ENCODE results near the gene AKAP3. TPM values are rescaled to one million over a fixed set of nuclear protein-coding genes. Genes with fewer than 3 reads are reported as not detected.

AKAP3 gene
- total RNA-seq (1 to 10 TPM; 1.1 to 2.4 TPM), polyA plus RNA-seq (1 to 10 TPM in 1 of 2 donors, under 1 TPM in 1; 0.57 to 1.2 TPM)
- long read RNA-seq, donor 1 = 0 reads
- long read RNA-seq, donor 2, partial matches to known transcripts = 7 of 17 reads
- long read RNA-seq, donor 2, other reads (novel, unspliced or antisense) = 10 of 17 reads
- long read RNA-seq, donor 3 = 0 reads
- long read RNA-seq, donor 4 = 0 reads
- long read RNA-seq, donor 5, partial matches to known transcripts = 77 of 126 reads
- long read RNA-seq, donor 5, other reads (novel, unspliced or antisense) = 49 of 126 reads

GRCh38 chr12:4648501-4649357 lies at the start of gene AKAP3, which contains the start of gene NDUFA9:
AKAP3 (minus strand) TSS chr12:4649051; CDS start chr12:4638196, 10,855 bp downstream.
NDUFA9 (plus strand) TSS chr12:4649114; CDS start chr12:4649127, 13 bp downstream.
- TF ChIP-seq CTCF (IDR thresholded peaks at IDR 0.05; ENCODE audit: control extremely low read depth, extremely low read depth) = no peak
- peak within 1 kb of the TSS; percentile 83 to 95 for H3K27ac ChIP-seq (ENCODE audit: low read depth in 1 of 2, low read length in 1 of 2)

GRCh38 chr12:4690760-4691159 lies 41.9 kb upstream of the AKAP3 start:
- Histone ChIP-seq H3K4me1 (ENCODE audit: control insufficient read depth in 5 of 5, insufficient read depth in 5 of 5, low read length in 5 of 5) (no peaks in the 10 kb centered on the region), H3K9ac (ENCODE audit: insufficient read depth in 1 of 2, low read length in 2 of 2) (no peak overlapping the region), H3K27ac (ENCODE audit: low read depth in 1 of 2, low read length in 1 of 2) (no peak overlapping the region), H3K27me3 (ENCODE audit: control insufficient read depth in 3 of 3, insufficient read depth in 3 of 3, low read length in 2 of 3) (no peaks in the 10 kb centered on the region), H3K9me3 (ENCODE audit: control insufficient read depth in 4 of 4, insufficient read depth in 3 of 4, low read length in 3 of 4) (no peaks in the 10 kb centered on the region), H3K4me3 (no peak overlapping the region), H3K36me3 (ENCODE audit: control insufficient read depth in 4 of 4, insufficient read depth in 4 of 4, low read length in 4 of 4) (peaks cover 15 to 35% (median 19%) of the 10 kb centered on the region in 4 donors)
- DNase-seq (no peak), ATAC-seq (ENCODE audit: insufficient read depth, low FRiP score) (no peak)
- 95 to 100% methylated on average over 5 of the region's 5 CpGs for WGBS, 2 donors
- no peak for TF ChIP-seq CTCF (IDR thresholded peaks at IDR 0.05; ENCODE audit: control extremely low read depth, extremely low read depth)

More at GRCh38 chr12:4648501-4649357, at the start of gene AKAP3, which contains the start of gene NDUFA9:
- H3K4me3 ChIP-seq = peak within 1 kb of the TSS; percentile 98
- 0% methylated on average over 39 of the region's 39 CpGs for WGBS, 2 donors
- H3K9me3 ChIP-seq (ENCODE audit: control insufficient read depth in 4 of 4, insufficient read depth in 3 of 4, low read length in 3 of 4) = no peaks in the 10 kb centered on the region
- DNase-seq (peak; percentile 89 to 94 (median 92)), ATAC-seq (ENCODE audit: insufficient read depth, low FRiP score) (peak; percentile 96)
- no peaks in the 10 kb centered on the region for H3K27me3 ChIP-seq (ENCODE audit: control insufficient read depth in 3 of 3, insufficient read depth in 3 of 3, low read length in 2 of 3)
- no peaks in the 10 kb centered on the region for H3K36me3 ChIP-seq (ENCODE audit: control insufficient read depth in 4 of 4, insufficient read depth in 4 of 4, low read length in 4 of 4)
- peak within 1 kb of the TSS; percentile 95 to 96 for H3K9ac ChIP-seq (ENCODE audit: insufficient read depth in 1 of 2, low read length in 2 of 2)
- peaks cover 0 to 21% (median 9%) of the 10 kb centered on the region in 5 donors for H3K4me1 ChIP-seq (ENCODE audit: control insufficient read depth in 5 of 5, insufficient read depth in 5 of 5, low read length in 5 of 5)

- Histone ChIP-seq H3K9me3 (ENCODE audit: control insufficient read depth in 4 of 4, insufficient read depth in 3 of 4, low read length in 3 of 4) (no peaks in the 10 kb centered on the region), H3K36me3 (ENCODE audit: control insufficient read depth in 4 of 4, insufficient read depth in 4 of 4, low read length in 4 of 4) (peaks cover 23 to 41% (median 34%) of the 10 kb centered on the region in 4 donors), H3K4me1 (ENCODE audit: control insufficient read depth in 5 of 5, insufficient read depth in 5 of 5, low read length in 5 of 5) (no peaks in the 10 kb centered on the region), H3K27me3 (ENCODE audit: control insufficient read depth in 3 of 3, insufficient read depth in 3 of 3, low read length in 2 of 3) (no peaks in the 10 kb centered on the region), H3K4me3 (no peak overlapping the region), H3K27ac (ENCODE audit: low read depth in 1 of 2, low read length in 1 of 2) (no peak overlapping the region), H3K9ac (ENCODE audit: insufficient read depth in 1 of 2, low read length in 2 of 2) (no peak overlapping the region)
- ATAC-seq (ENCODE audit: insufficient read depth, low FRiP score) (no peak), DNase-seq (no peak)
- WGBS, 2 donors = 80 to 86% methylated on average over 8 of the region's 8 CpGs
- TF ChIP-seq CTCF (IDR thresholded peaks at IDR 0.05; ENCODE audit: control extremely low read depth, extremely low read depth) = no peak
These were observed 36.5 kb upstream of the AKAP3 start for GRCh38 chr12:4685317-4685716.
